NCI-H1417 (cell line): ENCODE data around the gene HERC4.
"Not testable (repeated sequence)": the region's sequence is repeated elsewhere in the genome, so short reads cannot be mapped to it uniquely, and the experiment has no call there.

Experiments
- DNase-seq, 3 experiments: peaks; one replicate each; lab custom pipeline; 2025; lab: John Stamatoyannopoulos, UW

HERC4 gene

DNA sequence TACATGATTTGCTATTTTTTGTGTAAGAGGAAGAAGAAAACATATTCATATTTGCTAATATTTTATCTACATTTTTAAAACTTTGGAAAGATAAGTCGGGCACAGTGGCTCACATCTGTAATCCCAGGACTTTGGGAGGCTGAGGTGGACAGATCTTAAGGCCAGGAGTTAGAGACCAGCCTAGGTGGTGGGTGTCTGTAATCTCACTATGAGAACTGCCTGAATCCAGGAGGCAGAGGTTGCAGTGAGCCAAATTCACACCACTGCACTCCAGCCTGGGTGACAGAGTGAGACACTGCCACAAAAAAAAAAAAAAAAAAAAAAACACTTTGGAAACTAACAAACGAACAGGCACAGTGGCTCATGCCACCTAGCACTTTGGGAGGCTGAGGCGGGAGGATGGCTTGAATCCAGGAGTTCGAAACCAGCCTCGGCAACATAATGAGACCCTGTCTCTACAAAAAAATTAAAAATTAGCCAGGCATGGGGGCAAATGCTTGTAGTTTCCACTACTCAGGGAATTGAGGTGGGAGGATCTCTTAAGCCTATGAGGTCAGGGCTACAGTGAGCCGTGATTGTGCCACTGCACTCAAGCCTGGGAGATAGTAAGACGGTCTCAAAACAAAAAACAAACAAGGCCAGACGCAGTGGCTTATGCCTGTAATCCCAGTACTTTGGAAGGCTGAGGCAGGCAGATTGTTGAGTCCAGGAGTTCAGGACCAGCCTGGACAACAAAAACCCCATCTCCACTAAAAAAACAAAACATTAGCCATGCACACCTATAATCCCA, 25.6 kb downstream of the HERC4 start:
- no peak for DNase-seq

- no peak for DNase-seq
Observed at GRCh38 chr10:68047554-68048327, 27.3 kb downstream of the HERC4 start.

GRCh38 chr10:68047122-68047521, 28.0 kb downstream of the HERC4 start:
- no peak for DNase-seq

- DNase-seq: no peak
Observed at GRCh38 chr10:68046642-68047041, 28.4 kb downstream of the HERC4 start.

DNA sequence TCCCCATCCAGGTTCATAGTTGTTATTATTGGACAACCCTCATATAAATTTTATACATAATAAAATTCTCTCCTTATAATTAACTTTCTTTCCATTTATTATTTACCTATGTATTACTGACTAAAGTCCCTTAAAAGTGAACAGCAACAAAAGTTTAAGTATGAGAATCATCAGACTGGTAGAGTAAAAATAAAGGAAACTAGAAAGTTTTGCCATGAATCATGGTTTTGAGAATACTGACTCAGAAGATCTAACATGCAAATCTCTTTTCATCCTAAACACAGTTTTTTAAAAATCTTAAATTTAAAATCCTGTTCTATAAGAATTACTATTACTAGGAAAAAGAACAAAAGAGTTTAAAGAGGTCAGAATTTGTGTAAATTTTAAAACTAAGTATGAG, 32.1 kb downstream of the HERC4 start:
- no peak for DNase-seq

GRCh38 chr10:68032113-68032512, 43.0 kb downstream of the HERC4 start:
- DNase-seq: no peak

GRCh38 chr10:68027429-68027828, 47.7 kb downstream of the HERC4 start:
- no peak for DNase-seq

GRCh38 chr10:68023292-68023691, 51.8 kb downstream of the HERC4 start:
- no peak for DNase-seq

GRCh38 chr10:68022324-68022723, 52.8 kb downstream of the HERC4 start:
- DNase-seq: not testable (repeated sequence)

- DNase-seq: not testable (repeated sequence)
Observed at GRCh38 chr10:68016519-68016918, 58.6 kb downstream of the HERC4 start.

DNA sequence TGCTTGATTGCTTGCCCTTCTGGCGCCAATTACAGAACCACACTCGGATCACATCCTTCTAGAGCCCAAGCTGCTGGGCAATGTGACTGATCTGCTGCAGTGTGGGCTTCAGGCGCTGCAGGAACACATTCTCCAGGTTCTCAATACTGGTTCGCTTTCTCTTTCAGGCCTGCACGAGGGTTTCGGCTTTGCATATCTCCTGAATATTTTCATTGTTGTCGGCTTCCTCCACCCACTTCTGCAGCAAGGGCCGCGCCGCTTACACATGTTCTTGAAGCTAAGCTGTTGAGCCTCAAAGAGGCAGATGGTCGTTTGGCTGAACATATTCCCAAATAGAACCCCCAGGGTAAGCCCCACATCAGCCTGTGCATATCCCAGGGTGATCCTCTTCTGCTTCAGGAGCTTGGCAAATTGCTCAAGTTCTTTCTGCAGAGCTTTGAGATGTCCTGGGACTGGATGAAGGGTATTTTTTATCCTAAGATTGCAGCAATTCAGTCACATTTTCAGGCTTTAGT, 64.6 kb downstream of the HERC4 start:
- no peak for DNase-seq

GRCh38 chr10:68007356-68007755, 67.7 kb downstream of the HERC4 start:
- no peak for DNase-seq

DNA sequence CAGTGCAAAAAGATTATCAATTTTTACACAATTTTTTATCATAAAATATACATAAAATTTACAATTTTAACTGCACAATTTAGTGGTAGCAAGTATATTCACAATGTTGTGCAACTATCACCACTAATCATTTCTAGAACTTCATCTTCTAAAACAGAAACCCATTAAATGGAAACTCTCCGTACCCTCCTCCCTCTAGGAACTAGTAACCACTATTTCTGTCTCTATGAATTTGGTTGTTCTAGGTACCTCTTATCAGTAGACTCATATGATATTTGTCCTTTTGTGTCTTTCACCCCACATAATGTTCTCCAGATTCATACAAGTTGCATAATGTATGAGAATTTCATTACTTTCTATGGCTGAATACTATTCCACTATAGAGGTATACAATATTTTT, 73.5 kb downstream of the HERC4 start:
- no peak for DNase-seq

DNA sequence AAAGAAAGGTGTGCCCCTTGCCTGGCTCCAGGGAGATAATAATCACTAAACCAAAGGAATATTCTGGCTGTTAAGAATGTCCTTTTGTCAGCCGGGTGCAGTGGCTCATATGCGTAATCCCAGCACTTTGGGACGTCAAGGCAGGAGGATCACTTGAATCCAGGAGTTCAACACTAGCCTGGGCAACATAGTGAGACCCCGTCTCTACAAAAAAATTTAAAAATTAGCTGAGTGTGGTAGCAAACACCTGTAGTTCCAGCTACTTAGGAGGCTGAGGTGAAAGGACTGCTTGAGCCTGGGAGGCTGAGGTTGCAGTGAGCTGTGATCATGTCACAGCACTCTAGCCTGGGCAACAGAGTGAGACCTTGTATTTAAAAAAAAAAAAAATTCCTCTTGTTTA, 74.1 kb downstream of the HERC4 start:
- DNase-seq: no peak

DNA sequence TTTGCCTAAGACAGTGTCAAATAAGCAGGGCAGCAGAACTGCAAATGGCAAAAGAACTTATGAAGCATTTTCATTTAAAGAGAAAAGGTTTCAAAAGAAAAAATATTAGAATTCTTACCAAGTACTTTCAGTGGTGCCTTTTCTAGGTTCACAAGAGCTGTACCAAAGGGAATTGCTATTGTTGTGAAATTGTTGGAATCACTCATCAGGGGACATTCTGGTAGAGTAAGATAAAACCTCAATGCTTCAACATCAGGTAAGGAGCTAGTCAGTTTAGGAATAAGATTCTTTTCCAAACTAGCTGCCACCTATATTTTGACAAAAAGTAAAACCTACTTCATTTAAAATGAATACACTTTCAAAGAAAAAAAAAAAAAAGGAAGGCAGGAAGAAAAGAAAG, 85.0 kb downstream of the HERC4 start:
- no peak for DNase-seq

GRCh38 chr10:67988606-67989005, 86.5 kb downstream of the HERC4 start:
- no peak for DNase-seq

DNA sequence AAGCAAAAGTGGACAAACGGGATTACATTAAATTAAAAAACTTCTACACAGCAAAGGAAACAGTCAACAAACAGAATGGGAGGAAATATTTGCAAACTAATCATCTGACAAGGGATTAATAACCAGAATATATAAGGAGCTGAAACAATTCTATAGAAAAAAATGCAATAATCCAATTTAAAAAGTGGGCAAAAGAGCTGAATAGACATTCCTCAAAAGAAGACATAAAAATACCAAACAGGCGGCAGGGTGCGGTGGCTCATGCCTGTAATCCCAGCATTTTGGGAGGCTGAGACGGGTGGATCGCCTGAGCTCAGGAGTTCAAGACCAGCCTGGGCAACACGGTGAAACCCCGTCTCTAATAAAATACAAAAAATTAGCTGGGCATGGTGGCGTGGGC, 92.5 kb downstream of the HERC4 start:
- DNase-seq: not testable (repeated sequence)

DNA sequence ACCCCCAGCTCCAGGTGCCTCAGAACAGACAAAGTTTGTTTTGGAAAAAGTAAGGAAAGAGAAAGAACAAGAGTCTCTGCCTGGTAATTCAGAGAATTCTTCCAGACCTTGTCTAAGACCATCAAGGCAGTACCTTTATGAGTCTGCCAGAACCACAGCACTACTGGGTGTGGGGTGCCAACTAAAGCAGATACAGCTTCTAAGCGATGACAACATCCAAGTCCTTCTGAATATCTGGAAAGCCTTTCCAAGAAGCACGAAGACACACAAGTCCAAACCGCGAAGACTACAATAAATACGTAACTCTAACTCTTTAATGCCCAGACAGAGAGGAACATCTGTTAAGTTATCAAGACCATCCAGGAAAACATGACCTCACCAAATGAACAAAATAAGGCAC, 96.3 kb downstream of the HERC4 start:
- no peak for DNase-seq

DNA sequence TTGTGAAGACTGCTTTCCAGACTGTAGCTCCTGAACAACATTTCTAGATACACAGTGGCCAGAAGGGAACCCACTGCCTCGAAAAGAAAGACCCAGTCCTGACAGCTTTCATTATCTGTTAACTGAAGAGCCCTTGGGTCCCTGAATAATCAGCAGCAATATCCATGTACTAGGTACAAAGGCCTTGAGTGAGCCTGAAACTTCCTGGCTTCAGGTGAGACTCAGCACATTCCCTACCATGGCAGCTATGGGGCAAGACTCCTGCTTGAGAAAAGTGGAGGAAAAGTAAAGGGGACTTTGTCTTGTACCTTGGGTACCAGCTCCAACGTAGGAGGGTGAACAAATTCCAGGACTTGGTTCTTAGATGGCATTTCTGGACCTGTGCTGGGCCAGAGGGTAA, 97.8 kb downstream of the HERC4 start:
- no peak for DNase-seq

- DNase-seq: no peak
Observed at GRCh38 chr10:67976292-67977245, 98.5 kb downstream of the HERC4 start.

GRCh38 chr10:67975871-67976270, 99.2 kb downstream of the HERC4 start:
- DNase-seq: no peak

DNA sequence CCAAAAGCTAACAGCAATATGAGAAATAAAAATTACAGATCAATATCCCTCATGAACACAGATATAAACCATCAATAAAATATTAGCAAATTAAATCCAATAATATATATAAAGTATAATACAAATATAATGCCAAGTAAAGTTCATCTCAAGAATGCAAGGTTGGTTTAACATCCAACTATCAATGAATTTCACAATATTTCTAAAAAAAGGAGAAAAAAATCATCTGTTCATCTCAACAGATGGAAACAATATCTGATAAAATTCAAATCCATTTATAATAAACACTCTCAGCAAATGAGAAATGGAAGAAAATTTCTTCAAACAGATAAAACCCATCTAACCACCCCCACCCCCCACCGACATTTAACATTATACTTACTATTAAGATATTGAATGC, 103.8 kb downstream of the HERC4 start:
- no peak for DNase-seq
